ENCODE measurements around the gene ASZ1.

DNA sequence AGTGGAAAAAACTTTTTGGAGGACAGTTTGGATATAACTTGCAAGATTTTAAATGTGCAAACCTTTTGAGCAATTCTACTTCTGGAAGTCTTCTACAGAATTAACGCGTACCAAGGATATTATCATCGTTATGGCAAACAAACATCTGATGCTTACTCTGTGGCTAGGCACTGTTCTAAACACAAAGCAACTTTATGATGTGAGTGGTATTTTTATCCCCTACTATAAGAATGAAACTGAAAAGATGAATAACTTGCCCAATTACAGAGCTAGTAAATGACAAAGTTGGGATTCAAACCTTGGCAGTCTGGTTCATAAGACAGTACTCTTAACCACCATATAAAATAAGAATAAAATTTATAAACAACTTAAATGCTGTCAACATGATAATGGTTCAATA is 15.8 kb downstream of the ASZ1 start:
- TF ChIP-seq, protein P1, sequence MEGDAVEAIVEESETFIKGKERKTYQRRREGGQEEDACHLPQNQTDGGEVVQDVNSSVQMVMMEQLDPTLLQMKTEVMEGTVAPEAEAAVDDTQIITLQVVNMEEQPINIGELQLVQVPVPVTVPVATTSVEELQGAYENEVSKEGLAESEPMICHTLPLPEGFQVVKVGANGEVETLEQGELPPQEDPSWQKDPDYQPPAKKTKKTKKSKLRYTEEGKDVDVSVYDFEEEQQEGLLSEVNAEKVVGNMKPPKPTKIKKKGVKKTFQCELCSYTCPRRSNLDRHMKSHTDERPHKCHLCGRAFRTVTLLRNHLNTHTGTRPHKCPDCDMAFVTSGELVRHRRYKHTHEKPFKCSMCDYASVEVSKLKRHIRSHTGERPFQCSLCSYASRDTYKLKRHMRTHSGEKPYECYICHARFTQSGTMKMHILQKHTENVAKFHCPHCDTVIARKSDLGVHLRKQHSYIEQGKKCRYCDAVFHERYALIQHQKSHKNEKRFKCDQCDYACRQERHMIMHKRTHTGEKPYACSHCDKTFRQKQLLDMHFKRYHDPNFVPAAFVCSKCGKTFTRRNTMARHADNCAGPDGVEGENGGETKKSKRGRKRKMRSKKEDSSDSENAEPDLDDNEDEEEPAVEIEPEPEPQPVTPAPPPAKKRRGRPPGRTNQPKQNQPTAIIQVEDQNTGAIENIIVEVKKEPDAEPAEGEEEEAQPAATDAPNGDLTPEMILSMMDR (IDR thresholded peaks at IDR 0.05; ENCODE audit: low read depth, low read length), result no peak
- TF ChIP-seq POLR2A (IDR thresholded peaks at IDR 0.05; ENCODE audit: extremely low read depth, insufficient read length) (no peak), MYC (IDR thresholded peaks at IDR 0.05; ENCODE audit: low read depth, low read length) (no peak)

Data from NB4 (cell line).